Neural cell (in vitro differentiated cells): ENCODE measurements around the gene RNPEP. TPM values are rescaled to one million over a fixed set of nuclear protein-coding genes. Genes with fewer than 3 reads are reported as not detected.

Experiments used
- H2AFZ ChIP-seq: fragments of 200-600, 300-800 bp; sonication (generic), shearing (Covaris generic); 2 replicates; pipeline ENCODE4 v1.6.0; 2014; ENCODE audit warnings: low read depth, mild to moderate bottlenecking, antibody characterized with exemption, low read length, moderate library complexity
- H3F3A ChIP-seq: fragments of 200-600 bp; shearing (Covaris generic); 2 replicates; pipeline ENCODE4 v1.6.1; 2016; ENCODE audit warnings: mild to moderate bottlenecking, moderate library complexity, mixed read lengths, antibody characterized with exemption, low read length; ENCODE audit not compliant: insufficient read depth, poor library complexity, severe bottlenecking
- H3K27ac ChIP-seq: fragments of 200-600, 300-800 bp; sonication (generic), shearing (Covaris generic); 2 replicates; pipeline ENCODE4 v1.5.1; 2014; ENCODE audit warnings: mild to moderate bottlenecking, low read length, moderate library complexity
- H3K27me3 ChIP-seq: fragments of 300-800, 200-600 bp; sonication (generic), shearing (Covaris generic); 2 replicates; pipeline ENCODE4 v1.6.0; 2014; ENCODE audit warnings: mild to moderate bottlenecking, low read depth, low read length, moderate library complexity; ENCODE audit not compliant: insufficient read depth
- H3K36me3 ChIP-seq: fragments of 300-800, 200-600 bp; sonication (generic), shearing (Covaris generic); 2 replicates; pipeline ENCODE4 v1.5.1; 2014; ENCODE audit warnings: mild to moderate bottlenecking, antibody characterized with exemption, low read length, moderate library complexity; ENCODE audit not compliant: insufficient read depth
- H3K4me2 ChIP-seq: fragments of 300-800, 200-600 bp; sonication (generic), shearing (Covaris generic); 2 replicates; pipeline ENCODE4 v1.6.0; 2014; ENCODE audit warnings: mild to moderate bottlenecking, low read length
- H3K4me3 ChIP-seq: fragments of 300-800, 200-600 bp; sonication (generic), shearing (Covaris generic); 2 replicates; pipeline ENCODE4 v1.5.1; 2014; ENCODE audit warnings: mild to moderate bottlenecking, low read length, moderate library complexity
- H3K79me2 ChIP-seq: fragments of 200-600 bp; shearing (Covaris generic); replicated peaks from 2 replicates; pipeline ENCODE4 v1.6.0; 2014; ENCODE audit warnings: mild to moderate bottlenecking, low read length, moderate library complexity; ENCODE audit not compliant: insufficient read depth
- H3K9ac ChIP-seq: fragments of 300-800, 200-600 bp; sonication (generic), shearing (Covaris generic); 2 replicates; pipeline ENCODE4 v1.6.1; 2016; ENCODE audit warnings: mild to moderate bottlenecking, low read length, mixed read lengths
- H3K9me2 ChIP-seq: fragments of 200-600 bp; shearing (Covaris generic); 2 replicates; pipeline ENCODE4 v1.6.1; 2016; ENCODE audit warnings: mild to moderate bottlenecking, low read length, mixed read lengths; ENCODE audit not compliant: insufficient read depth
- H3K9me3 ChIP-seq: fragments of 200-600, 300-800 bp; sonication (generic), shearing (Covaris generic); 2 replicates; pipeline ENCODE4 v1.6.1; 2016; ENCODE audit warnings: mild to moderate bottlenecking, mixed run types, low read length, moderate library complexity, mixed read lengths
- H4K20me1 ChIP-seq: fragments of 200-600 bp; shearing (Covaris generic); 2 replicates; pipeline ENCODE4 v1.6.1; 2016; ENCODE audit warnings: mild to moderate bottlenecking, mixed run types; ENCODE audit not compliant: insufficient read depth
- CTCF ChIP-seq: fragments of 450-650 bp; IDR thresholded peaks from 2 replicates; pipeline ENCODE4 v1.5.1; 2014; ENCODE audit warnings: antibody characterized with exemption, mild to moderate bottlenecking, moderate library complexity; ENCODE audit not compliant: poor library complexity, severe bottlenecking
- EP300 ChIP-seq: fragments of 450-650 bp; conservative IDR thresholded peaks from 2 replicates; pipeline ENCODE4 v1.6.1; 2014; ENCODE audit warnings: antibody characterized with exemption, mild to moderate bottlenecking, moderate library complexity; ENCODE audit not compliant: poor library complexity, severe bottlenecking
- EZH2 ChIP-seq: fragments of 200-600, 300-800 bp; shearing (Covaris generic), sonication (generic); IDR thresholded peaks from 2 replicates; pipeline ENCODE4 v1.6.1; 2014; ENCODE audit warnings: antibody characterized with exemption, low read length, borderline replicate concordance, mild to moderate bottlenecking; ENCODE audit not compliant: insufficient read depth, poor library complexity, severe bottlenecking
- MXI1 ChIP-seq: fragments of 450-650 bp; conservative IDR thresholded peaks from 2 replicates; pipeline ENCODE4 v1.6.1; 2014; ENCODE audit warnings: antibody characterized with exemption, mild to moderate bottlenecking; ENCODE audit not compliant: poor library complexity, severe bottlenecking
- POLR2AphosphoS5 ChIP-seq: IDR thresholded peaks from 2 replicates; pipeline ENCODE4 v1.6.1; 2012
- RAD21 ChIP-seq: fragments of 450-650 bp; conservative IDR thresholded peaks from 2 replicates; pipeline ENCODE4 v1.6.1; 2014; ENCODE audit warnings: antibody characterized with exemption, mild to moderate bottlenecking, moderate library complexity
- REST ChIP-seq: IDR thresholded peaks from 2 replicates; pipeline ENCODE4 v1.6.1; 2012; ENCODE audit warnings: borderline replicate concordance
- SMC3 ChIP-seq: fragments of 450-650 bp; conservative IDR thresholded peaks from 2 replicates; pipeline ENCODE4 v1.6.1; 2014; ENCODE audit warnings: antibody characterized with exemption, mild to moderate bottlenecking, moderate library complexity; ENCODE audit not compliant: poor library complexity
- TAF1 ChIP-seq: IDR thresholded peaks from 2 replicates; pipeline ENCODE4 v1.6.1; 2012; ENCODE audit warnings: low read depth
- polyA plus RNA-seq: library from polyadenylated mRNA; depleted of rRNA; stranded (reverse); fragments of >200 nt; gene quantifications from 2 replicates; pipeline ENCODE4 v1.2.3, GENCODE V29; 2014

Gene RNPEP
- polyA plus RNA-seq, 1 donor from 2014 or later = 33.1 TPM

GRCh38 chr1:201945863-201946223 is 36.6 kb upstream of the RNPEP start:
- Histone ChIP-seq H3K9me3 (no peaks in the 10 kb centered on the region), H3F3A (no peaks in the 10 kb centered on the region), H3K79me2 (no peaks in the 10 kb centered on the region), H3K9me2 (no peaks in the 10 kb centered on the region), H3K4me3 (peak overlapping the region; percentile 57), H3K27ac (no peak overlapping the region), H4K20me1 (no peaks in the 10 kb centered on the region), H3K36me3 (no peaks in the 10 kb centered on the region), H3K4me2 (no peak overlapping the region), H3K27me3 (peaks cover 32% of the 10 kb centered on the region), H3K9ac (no peak overlapping the region), H2AFZ (no peak overlapping the region)
- TF ChIP-seq RAD21 = no peak
- TF ChIP-seq REST = no peak
- TF ChIP-seq EP300 = no peak
- no peak for TF ChIP-seq POLR2AphosphoS5

- no peaks in the 10 kb centered on the region for H3K36me3 ChIP-seq
- no peaks in the 10 kb centered on the region for H3K9me3 ChIP-seq
- no peaks in the 10 kb centered on the region for H3K9me2 ChIP-seq
- no peak within 1 kb of the TSS for H2AFZ ChIP-seq
- no peaks in the 10 kb centered on the region for H3K79me2 ChIP-seq
- H3K27me3 ChIP-seq = peaks cover 32% of the 10 kb centered on the region
- TF ChIP-seq EP300 = no peak
- TF ChIP-seq EZH2 = no peak
- TF ChIP-seq TAF1 = no peak
- no peak for TF ChIP-seq CTCF
- no peak for TF ChIP-seq REST
- no peak for TF ChIP-seq RAD21
- TF ChIP-seq MXI1 = no peak
- no peak for TF ChIP-seq POLR2AphosphoS5
- no peak for TF ChIP-seq SMC3
- H4K20me1 ChIP-seq = no peaks in the 10 kb centered on the region
- no peaks in the 10 kb centered on the region for H3F3A ChIP-seq
- peak within 1 kb of the TSS; percentile 57 for H3K4me3 ChIP-seq
- H3K9ac ChIP-seq = no peak within 1 kb of the TSS
- H3K4me2 ChIP-seq = peak within 1 kb of the TSS; percentile 35
- no peak within 1 kb of the TSS for H3K27ac ChIP-seq
These were observed 36.1 kb upstream of the RNPEP start, which contains the start of gene LMOD1 for GRCh38 chr1:201946224-201946908. TSS of gene LMOD1 (minus strand) at chr1:201946548. CDS start at chr1:201946340, 208 bp downstream.
